ENCODE measurements around the gene HYKK.

- TF ChIP-seq POLR2A (IDR thresholded peaks at IDR 0.05) = peak in 1 of 4 donors; percentile 50
- TF ChIP-seq CTCF (IDR thresholded peaks at IDR 0.05) = peak in 4 of 6 experiments; percentile 14 to 29 (median 26)
Measured at GRCh38 chr15:78506971-78507830, at the start of gene HYKK.
